SU-DHL-6 (cell line): ENCODE results near the gene CNTN5.

ENCODE experiments used
- H2AFZ ChIP-seq: fragments of 200-600 bp; sonication (generic); 2 replicates; pipeline ENCODE4 v1.6.1; 2014; ENCODE audit warnings: low read depth, mild to moderate bottlenecking, moderate library complexity, mixed read lengths, antibody characterized with exemption, low read length; ENCODE audit not compliant: severe bottlenecking
- H3F3A ChIP-seq: fragments of 200-600 bp; shearing (Covaris generic); 2 replicates; pipeline ENCODE4 v1.6.0; 2016; ENCODE audit warnings: antibody characterized with exemption, mild to moderate bottlenecking; ENCODE audit not compliant: insufficient read depth
- H3K27ac ChIP-seq: fragments of 200-600 bp; sonication (generic); 2 replicates; pipeline ENCODE4 v1.5.1; 2016; ENCODE audit warnings: low read depth, mild to moderate bottlenecking, low read length, moderate library complexity, mixed read lengths
- H3K27me3 ChIP-seq: fragments of 200-600 bp; sonication (generic), shearing (Covaris generic); 2 replicates; pipeline ENCODE4 v1.6.0; 2014; ENCODE audit warnings: mild to moderate bottlenecking, low read length
- H3K36me3 ChIP-seq: fragments of 200-600 bp; sonication (generic); 2 replicates; pipeline ENCODE4 v1.6.1; 2014; ENCODE audit warnings: mild to moderate bottlenecking, low read length, mixed read lengths
- H3K4me2 ChIP-seq: fragments of 300-600, 200-600 bp; shearing (Covaris generic), sonication (generic); 2 replicates; pipeline ENCODE4 v1.6.0; 2014; ENCODE audit warnings: low read length, low read depth, mild to moderate bottlenecking; ENCODE audit not compliant: poor library complexity, severe bottlenecking
- H3K4me3 ChIP-seq: fragments of 200-600 bp; sonication (generic); 2 replicates; pipeline ENCODE4 v1.5.1; 2014; ENCODE audit warnings: antibody characterized with exemption, low read length, mild to moderate bottlenecking, mixed read lengths; ENCODE audit not compliant: insufficient read depth, poor library complexity, severe bottlenecking
- H3K79me2 ChIP-seq: fragments of 200-600 bp; sonication (generic); 2 replicates; pipeline ENCODE4 v1.6.1; 2014; ENCODE audit warnings: mild to moderate bottlenecking, low read length, moderate library complexity; ENCODE audit not compliant: insufficient read depth
- H3K9ac ChIP-seq: fragments of 200-600 bp; sonication (generic); 2 replicates; pipeline ENCODE4 v1.7.0; 2014; ENCODE audit warnings: mild to moderate bottlenecking, low read length
- H3K9me2 ChIP-seq: fragments of 200-600 bp; sonication (generic); replicated peaks from 2 replicates; pipeline ENCODE4 v1.6.1; 2014; ENCODE audit warnings: low read length; ENCODE audit not compliant: insufficient read depth
- H3K9me3 ChIP-seq: fragments of 200-600 bp; sonication (generic); 2 replicates; pipeline ENCODE4 v1.6.1; 2014; ENCODE audit warnings: low read length, mixed read lengths; ENCODE audit not compliant: insufficient read depth
- H4K20me1 ChIP-seq: fragments of 200-600 bp; sonication (generic); 2 replicates; pipeline ENCODE4 v1.6.1; 2014; ENCODE audit warnings: low read depth, mild to moderate bottlenecking, antibody characterized with exemption, low read length, moderate library complexity, mixed read lengths
- EZH2phosphoT487 ChIP-seq: fragments of 200-600 bp; sonication (generic), shearing (Covaris generic); conservative IDR thresholded peaks from 2 replicates; pipeline ENCODE4 v1.6.1; 2018; ENCODE audit warnings: mild to moderate bottlenecking, antibody characterized with exemption, low read length, moderate library complexity, mixed read lengths
- TF ChIP-seq, protein P1 (sequence below): fragments of 200-600 bp; sonication (generic); IDR thresholded peaks from one replicate; pipeline ENCODE4 v1.5.1; 2017; ENCODE audit warnings: antibody characterized with exemption, mild to moderate bottlenecking, low read length, moderate library complexity; ENCODE audit not compliant: insufficient read depth, poor library complexity, severe bottlenecking

The CNTN5 gene

DNA sequence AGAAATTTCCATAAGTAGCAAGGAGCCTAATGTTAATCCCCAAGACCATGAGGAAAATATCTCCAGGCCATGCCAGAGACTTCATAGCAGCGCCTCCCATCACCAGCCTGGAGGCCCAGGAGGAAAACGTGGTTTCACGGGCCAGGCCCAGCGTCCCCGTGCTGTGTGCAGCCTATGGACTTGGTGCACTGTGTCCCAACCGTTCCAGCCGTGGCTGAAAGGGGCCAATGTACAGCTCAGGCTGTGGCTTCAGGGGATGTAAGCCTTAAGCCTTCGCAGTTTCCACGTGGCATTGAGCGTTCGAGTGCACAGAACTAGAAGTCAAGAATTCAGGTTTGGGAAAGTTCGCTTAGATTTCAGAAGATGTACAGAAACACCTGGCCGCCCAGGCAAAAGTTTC, 510.7 kb downstream of the CNTN5 start:
- TF ChIP-seq EZH2phosphoT487 = no peak
- TF ChIP-seq, protein P1, sequence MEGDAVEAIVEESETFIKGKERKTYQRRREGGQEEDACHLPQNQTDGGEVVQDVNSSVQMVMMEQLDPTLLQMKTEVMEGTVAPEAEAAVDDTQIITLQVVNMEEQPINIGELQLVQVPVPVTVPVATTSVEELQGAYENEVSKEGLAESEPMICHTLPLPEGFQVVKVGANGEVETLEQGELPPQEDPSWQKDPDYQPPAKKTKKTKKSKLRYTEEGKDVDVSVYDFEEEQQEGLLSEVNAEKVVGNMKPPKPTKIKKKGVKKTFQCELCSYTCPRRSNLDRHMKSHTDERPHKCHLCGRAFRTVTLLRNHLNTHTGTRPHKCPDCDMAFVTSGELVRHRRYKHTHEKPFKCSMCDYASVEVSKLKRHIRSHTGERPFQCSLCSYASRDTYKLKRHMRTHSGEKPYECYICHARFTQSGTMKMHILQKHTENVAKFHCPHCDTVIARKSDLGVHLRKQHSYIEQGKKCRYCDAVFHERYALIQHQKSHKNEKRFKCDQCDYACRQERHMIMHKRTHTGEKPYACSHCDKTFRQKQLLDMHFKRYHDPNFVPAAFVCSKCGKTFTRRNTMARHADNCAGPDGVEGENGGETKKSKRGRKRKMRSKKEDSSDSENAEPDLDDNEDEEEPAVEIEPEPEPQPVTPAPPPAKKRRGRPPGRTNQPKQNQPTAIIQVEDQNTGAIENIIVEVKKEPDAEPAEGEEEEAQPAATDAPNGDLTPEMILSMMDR = no peak
- no peaks in the 10 kb centered on the region for H3K9me2 ChIP-seq
- H3K4me2 ChIP-seq = no peak overlapping the region
- no peaks in the 10 kb centered on the region for H3K9me3 ChIP-seq
- H2AFZ ChIP-seq = no peak overlapping the region
- no peaks in the 10 kb centered on the region for H4K20me1 ChIP-seq
- H3K4me3 ChIP-seq = no peak overlapping the region
- H3K27ac ChIP-seq = no peak overlapping the region
- no peak overlapping the region for H3K9ac ChIP-seq
- H3K27me3 ChIP-seq = no peaks in the 10 kb centered on the region
- H3K79me2 ChIP-seq = no peaks in the 10 kb centered on the region
- H3K36me3 ChIP-seq = no peaks in the 10 kb centered on the region
- H3F3A ChIP-seq = no peaks in the 10 kb centered on the region

DNA sequence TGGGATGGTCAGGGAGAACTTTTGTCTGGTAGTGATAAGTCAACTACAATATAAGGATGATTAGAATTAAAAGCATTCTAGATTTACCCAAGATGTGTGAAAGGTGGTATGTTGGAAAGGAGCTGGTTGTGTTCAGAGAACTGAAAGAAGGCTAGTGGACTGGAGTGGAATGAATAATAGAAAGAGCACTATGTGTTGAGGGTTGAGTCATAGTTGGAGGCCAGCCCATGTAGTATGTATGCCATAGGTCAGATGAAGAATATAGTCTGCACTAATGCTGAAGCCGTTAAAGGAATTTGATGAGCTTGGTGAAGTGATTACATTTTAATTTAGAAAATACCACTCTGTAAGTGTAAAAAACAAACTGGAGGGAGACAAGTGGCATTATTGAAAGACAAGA, 514.1 kb downstream of the CNTN5 start:
- Histone ChIP-seq H3K27ac (no peak overlapping the region), H3F3A (no peaks in the 10 kb centered on the region), H3K36me3 (no peaks in the 10 kb centered on the region), H3K79me2 (no peaks in the 10 kb centered on the region), H3K4me3 (no peak overlapping the region), H3K9me2 (no peaks in the 10 kb centered on the region), H3K9ac (no peak overlapping the region), H3K27me3 (no peaks in the 10 kb centered on the region), H3K9me3 (no peaks in the 10 kb centered on the region), H3K4me2 (no peak overlapping the region), H4K20me1 (no peaks in the 10 kb centered on the region), H2AFZ (no peak overlapping the region)
- TF ChIP-seq, protein P1 = no peak
- no peak for TF ChIP-seq EZH2phosphoT487

DNA sequence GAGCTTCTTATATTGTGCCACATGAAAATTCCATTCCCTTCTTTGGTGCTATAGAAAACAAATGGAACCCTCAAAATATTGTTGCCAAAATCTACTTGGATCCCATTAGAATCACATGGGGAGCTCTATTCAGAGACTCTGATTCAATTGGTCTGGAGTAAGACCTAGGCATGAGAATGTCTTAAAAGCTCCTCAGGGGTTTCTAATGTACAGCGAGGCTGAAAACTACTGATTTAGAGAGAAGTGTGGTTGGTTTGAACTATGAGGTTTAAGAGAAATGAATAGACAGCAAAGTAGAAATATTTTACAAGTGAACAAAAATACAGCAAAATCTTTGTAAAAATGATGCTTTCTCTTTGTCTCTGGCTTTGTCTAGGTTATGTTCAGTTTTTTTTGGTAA, 514.7 kb downstream of the CNTN5 start:
- Histone ChIP-seq H3K79me2 (no peaks in the 10 kb centered on the region), H3K4me3 (no peak overlapping the region), H3F3A (no peaks in the 10 kb centered on the region), H3K9me3 (no peaks in the 10 kb centered on the region), H3K9me2 (no peaks in the 10 kb centered on the region), H4K20me1 (no peaks in the 10 kb centered on the region), H3K36me3 (no peaks in the 10 kb centered on the region), H2AFZ (no peak overlapping the region), H3K4me2 (no peak overlapping the region), H3K27ac (no peak overlapping the region), H3K9ac (no peak overlapping the region), H3K27me3 (no peaks in the 10 kb centered on the region)
- TF ChIP-seq, protein P1 = no peak
- no peak for TF ChIP-seq EZH2phosphoT487
